NOMO-1 treated with DMSO at 0.1 percent for 48 hours (cell line): ENCODE measurements around the gene OMA1.

Experiments
- DNase-seq: peaks from one replicate; lab custom pipeline; 2025; ENCODE audit not compliant: unreplicated experiment; lab: John Stamatoyannopoulos, UW

The OMA1 gene

DNA sequence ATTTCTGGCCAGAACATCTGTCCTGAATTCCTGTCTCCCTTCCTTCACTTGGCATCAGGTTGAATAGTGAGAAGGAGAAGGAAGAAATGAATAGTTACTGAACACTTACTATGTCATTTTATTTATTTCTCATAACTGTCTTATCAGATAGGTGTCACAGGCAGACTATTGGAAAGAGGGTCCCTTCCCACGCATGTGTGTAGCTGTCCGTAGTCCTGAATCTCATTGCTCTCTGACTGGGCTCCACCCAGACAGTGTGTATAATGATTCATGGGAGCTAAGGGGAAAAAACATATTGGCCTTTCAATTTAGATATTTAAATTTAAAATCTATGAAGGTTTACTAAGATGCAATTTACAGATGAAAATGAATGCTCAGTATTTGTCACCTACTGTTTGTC, 86.1 kb downstream of the OMA1 start:
- no peak for DNase-seq

GRCh38 chr1:58459911-58460310, 86.6 kb downstream of the OMA1 start:
- no peak for DNase-seq

DNA sequence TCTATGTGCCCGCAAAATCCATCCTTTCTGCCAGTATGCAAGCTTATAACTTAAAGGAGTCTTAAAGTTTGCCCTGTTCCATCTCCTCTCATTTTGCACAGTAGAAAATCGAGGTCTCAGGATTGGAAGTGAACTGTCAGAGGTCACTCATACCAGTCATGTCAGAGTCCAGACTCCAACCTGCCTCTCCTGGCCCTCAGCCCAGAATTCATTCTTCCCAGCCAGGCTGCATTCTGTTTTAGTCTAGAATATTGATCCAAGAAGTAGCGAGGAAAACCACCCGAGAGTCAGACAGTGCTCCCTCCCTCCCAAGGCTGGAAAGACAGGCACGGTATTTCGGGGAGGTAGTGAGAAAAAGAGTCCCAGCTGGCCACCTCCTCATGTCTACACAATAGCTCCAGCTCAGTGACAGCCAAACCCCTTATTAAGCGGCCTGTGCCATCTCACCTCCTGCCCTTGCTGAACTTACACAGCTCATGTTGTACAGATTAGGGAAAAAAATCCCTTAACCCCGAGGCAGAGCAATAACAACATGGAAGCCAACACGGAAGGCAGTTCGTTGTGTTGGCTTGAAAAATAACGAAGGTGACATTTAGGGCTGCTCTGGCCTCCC, 89.4 kb downstream of the OMA1 start:
- DNase-seq: no peak

DNA sequence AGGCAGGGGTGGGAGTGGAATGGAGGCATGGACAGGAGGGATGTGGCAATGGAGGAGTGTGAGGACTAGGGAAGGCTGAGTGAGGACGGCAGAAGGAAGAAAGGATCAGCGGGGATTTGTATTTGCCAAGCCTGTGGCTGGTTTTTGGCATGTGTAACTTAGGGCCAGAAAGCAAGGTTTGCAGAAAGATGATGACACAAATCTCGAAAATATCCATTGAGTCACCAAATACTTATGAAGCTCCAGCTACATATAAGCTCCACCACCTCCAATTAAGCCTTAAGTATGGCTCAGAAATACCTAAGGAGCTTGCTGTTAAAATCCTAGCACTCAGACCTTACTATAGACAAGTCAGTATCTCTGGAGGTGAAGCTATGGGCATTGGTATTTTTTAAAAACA, 90.1 kb downstream of the OMA1 start:
- no peak for DNase-seq

DNA sequence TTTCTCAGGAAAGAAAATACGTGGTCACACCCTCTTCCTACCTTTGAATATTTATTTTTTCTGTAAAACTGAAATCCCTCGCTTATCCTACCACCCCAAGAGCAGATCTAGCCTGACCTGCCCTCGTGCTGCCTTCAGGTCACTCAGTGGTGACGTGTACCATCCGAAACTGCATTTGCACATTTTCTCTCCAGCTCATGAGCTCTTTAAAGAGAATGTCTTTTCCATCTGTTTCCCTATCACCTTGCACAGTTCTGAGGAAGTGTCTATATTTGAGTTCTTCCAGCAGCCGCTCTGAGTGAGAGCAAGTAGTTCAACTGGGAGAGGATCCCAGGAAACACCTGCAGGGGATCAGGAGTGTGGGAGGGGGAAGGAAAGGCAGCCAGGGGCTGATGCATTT, 91.7 kb downstream of the OMA1 start:
- DNase-seq: no peak

DNA sequence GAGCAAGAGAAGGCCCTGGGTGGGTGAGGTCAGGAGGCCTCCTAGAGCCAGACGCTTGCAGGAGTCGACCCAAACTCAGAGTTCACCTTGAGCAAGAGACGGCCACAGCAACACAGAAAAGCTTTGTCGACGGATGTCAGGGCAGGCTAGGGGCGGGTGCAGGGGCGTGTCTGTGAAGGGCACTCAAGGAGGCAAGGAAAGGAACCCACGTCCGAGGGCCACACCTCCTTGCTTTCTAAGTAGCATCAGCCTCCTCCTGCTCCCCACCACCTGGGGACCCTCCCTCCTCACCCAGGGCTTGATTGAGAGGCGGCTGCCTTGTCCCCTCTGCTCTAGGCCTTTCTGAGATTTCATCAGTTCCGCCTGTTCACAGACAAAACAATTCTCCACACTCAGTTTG, 92.1 kb downstream of the OMA1 start:
- DNase-seq: no peak

DNA sequence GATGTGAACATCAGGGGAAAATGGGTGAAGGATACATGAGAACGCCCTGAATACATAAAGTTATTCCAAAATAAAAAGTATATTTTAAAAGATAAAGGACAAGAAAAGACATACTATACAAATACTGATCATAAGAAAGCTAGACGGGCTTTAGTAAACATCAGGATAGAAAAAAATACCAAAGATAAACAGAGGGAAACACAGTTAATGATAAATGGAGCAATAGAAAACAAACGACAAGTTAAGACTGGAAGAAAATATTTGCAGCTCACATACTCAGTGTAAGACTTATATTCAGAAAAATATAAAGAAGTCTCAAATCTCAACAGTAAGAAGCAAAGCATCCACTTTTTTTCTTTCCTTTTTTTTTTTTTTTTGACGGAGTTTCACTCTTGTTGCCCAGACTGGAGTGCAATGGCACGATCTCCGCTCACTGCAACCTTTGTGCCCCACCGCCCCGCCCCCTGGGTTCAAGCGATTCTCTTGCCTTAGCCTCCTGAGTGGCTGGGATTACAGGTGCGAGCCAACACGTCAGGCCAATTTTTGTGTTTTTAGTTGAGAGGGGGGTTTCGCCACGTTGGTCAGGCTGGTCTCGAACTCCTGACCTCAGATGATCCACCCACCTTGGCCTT, 94.8 kb downstream of the OMA1 start:
- no peak for DNase-seq

GRCh38 chr1:58447886-58448285, 98.6 kb downstream of the OMA1 start:
- DNase-seq: no peak

DNA sequence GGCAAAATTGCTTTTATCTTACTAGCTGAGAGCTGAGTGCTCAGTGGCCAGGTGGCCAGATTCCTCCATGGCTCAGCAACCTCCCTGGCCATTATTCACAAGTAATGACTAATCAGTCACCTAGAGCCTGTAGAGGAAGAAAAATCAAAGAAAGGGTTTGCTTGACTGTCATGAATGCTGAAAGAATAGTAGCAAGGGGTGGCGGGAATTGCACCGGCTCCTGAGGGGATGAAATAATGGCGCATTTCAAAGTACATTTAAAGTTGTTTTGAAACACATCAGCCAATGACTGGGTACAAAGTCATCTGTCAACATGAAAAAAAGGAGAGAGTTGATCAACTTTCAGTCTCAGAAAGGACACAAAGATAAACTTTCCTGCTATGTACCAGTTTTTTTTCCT, 99.5 kb downstream of the OMA1 start:
- no peak for DNase-seq

DNA sequence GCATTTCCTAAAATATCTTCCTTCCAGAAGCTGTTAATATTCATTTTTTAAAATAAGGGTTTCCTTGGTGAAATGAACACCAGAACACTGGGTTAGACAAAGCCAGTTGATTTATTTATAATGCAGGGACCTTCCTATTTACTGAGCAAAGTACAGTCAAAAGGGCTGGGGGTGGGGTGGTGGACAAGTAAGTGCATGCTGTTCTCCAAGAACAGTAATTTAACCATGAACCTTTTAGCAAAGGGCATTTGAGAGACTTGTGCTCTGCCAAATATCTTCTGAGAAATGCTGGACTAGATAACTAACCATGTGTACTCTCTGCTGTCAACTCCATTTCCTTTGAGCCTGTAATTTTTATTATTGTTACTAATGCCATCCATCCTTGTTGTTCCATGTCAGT, 100.2 kb downstream of the OMA1 start:
- no peak for DNase-seq

DNA sequence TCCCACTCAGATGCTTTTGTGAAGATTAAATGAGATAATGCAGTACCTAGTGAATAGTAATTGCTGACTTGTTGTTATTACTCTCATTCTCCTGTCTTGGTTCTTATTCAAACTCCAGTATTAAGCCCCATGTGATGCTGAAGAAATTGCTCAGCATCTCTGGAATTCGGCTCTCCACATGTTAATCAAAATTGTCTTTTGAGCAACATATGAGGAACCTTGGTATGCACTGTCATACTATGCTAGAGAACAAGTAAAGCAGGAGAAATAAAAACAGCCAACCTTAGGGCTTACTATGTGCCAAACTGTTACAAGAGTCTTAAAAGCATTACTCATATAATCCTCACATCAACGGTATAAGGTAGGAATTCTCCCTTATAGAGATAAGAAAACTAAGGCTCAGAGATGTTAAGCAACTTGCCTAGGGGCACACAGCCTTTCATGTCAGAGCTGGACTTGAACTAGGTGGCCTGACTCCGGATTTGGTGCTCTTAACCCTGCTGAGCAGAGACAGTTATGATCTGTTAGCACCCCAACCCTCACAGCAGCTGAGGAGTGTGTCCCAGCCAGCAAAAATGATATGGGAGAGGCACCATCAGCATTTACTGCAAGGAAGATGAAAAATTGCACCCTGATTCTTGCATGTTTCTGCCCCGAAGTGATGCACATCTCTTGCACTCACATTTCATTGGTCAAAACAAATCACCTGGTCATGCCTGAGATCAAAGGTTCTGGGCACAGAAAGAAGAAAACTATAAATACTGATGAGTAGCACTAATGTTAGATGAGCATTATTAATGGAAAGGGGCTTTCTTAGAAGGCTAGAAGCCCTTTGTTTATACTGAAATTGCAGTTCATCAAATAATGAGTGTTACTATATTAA, 102.3 kb downstream of the OMA1 start:
- DNase-seq: no peak

- DNase-seq: no peak
Measured at GRCh38 chr1:58442114-58442513, 104.4 kb downstream of the OMA1 start.

DNA sequence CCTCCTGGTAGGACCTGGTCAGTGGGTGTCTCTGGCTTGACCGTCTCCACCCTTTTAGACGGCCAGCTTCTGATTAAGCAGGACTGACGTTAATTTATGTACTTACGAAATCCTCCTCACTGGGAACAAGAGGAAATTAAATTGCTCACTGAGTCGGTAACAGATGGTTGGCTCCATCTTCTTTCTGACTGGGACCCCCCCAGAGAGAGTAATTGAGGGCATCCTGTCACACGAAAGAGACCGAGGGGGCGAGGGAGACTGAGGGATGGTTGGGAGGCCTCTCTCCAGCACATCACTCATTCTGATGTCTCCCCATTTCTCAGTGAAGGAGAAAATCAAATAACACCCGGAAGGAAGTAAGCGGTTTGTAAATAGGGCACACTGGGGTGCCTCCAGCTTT, 104.8 kb downstream of the OMA1 start:
- no peak for DNase-seq

GRCh38 chr1:58440696-58441095, 105.8 kb downstream of the OMA1 start:
- DNase-seq: no peak

DNA sequence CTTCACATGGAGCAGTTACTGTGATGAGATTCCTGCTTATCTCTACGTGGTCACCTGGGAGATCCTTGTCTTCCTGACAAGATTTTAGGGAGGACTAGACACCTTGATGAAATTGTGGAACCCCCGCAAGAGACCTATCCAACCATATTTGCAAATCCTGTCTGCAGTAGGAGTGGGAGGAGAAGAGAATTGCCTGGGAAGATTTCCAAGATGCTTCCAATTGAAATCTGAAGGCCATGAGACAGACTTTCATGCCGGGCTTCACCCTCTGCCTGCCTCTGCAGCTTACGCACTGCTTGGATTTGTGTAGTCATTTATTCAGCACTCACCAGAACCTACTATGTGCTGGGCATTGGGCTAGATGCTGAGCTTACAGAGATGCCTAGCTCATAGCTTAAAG, 106.6 kb downstream of the OMA1 start:
- no peak for DNase-seq

- no peak for DNase-seq
Measured at GRCh38 chr1:58438468-58438867, 108.1 kb downstream of the OMA1 start.

GRCh38 chr1:58437623-58438022, 108.9 kb downstream of the OMA1 start:
- DNase-seq: no peak

GRCh38 chr1:58436615-58437297, 109.8 kb downstream of the OMA1 start:
- DNase-seq: no peak

DNA sequence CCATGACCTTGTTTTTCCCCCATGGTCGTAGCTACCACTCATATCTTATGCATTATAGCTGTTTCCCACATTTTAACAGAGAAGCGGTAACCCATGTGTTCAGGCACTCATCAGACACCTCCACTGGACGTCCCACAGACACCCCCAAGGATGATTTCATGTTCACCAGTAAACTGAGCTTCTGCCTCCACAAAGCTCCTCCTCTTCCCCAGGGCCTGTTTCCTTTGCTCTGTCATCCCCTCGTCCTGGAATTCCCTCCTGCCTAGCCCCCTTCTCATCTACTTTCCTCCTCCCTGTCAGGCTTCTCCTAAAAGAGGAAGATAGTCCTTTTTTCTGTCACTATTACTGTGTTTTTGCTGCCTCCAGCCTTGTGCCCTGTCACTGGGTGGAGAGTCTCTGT, 111.2 kb downstream of the OMA1 start:
- DNase-seq: no peak

GRCh38 chr1:58434607-58435006, 111.9 kb downstream of the OMA1 start:
- no peak for DNase-seq

- no peak for DNase-seq
Measured at GRCh38 chr1:58434181-58434580, 112.3 kb downstream of the OMA1 start.
